Measurements from ENCODE around the gene ARHGEF35. TPM values are rescaled to one million over a fixed set of nuclear protein-coding genes. Genes with fewer than 3 reads are reported as not detected.
"Not testable (repeated sequence)": the region's sequence is repeated elsewhere in the genome, so short reads cannot be mapped to it uniquely, and the experiment has no call there.

ARHGEF35 gene
- total and polyA plus RNA-seq, 2 of the 4 experiments (the other 2 are of a cell fraction) = not detected

- H3K4me2 ChIP-seq (ENCODE audit: low read depth, low read length); H3K9ac ChIP-seq (ENCODE audit: low read depth, low read length); dilution Hi-C loops (cut with HindIII; ENCODE audit: low sequenced_read_pairs, unreplicated experiment); H3K27ac ChIP-seq (ENCODE audit: insufficient read depth, low read length); DNase-seq; H2AFZ ChIP-seq (replicated peaks; ENCODE audit: low read length, poor library complexity); H3K23ac ChIP-seq (ENCODE audit: low read depth, low read length); H4K91ac ChIP-seq (ENCODE audit: insufficient read depth, low read depth, low read length); intact Hi-C loops (cut with micrococcal nuclease); H3K4me1 ChIP-seq (ENCODE audit: control insufficient read depth, insufficient read depth, low read length); H2AK9ac ChIP-seq (replicated peaks; ENCODE audit: low read depth, low read length, poor library complexity); H3K14ac ChIP-seq (replicated peaks; ENCODE audit: low read depth, low read length); CTCF ChIA-PET; H3K4me3 ChIP-seq (ENCODE audit: insufficient read depth, low read depth, low read length); H3K79me1 ChIP-seq (ENCODE audit: low read depth in 1 of 2, low read length in 2 of 2); H3K18ac ChIP-seq (ENCODE audit: low read depth, low read length); H3K9me1 ChIP-seq (ENCODE audit: insufficient read depth, low read length); H4K20me1 ChIP-seq (ENCODE audit: insufficient read depth, low read length); H2BK20ac ChIP-seq (ENCODE audit: low read depth, low read length); POLR2A ChIA-PET (ENCODE audit: unreplicated experiment); H2BK5ac ChIP-seq (ENCODE audit: low read depth, low read length, poor library complexity, severe bottlenecking); H4K8ac ChIP-seq (ENCODE audit: low read depth in 2 of 2, low read length in 2 of 2); BruUV-seq (replicated peaks); ATAC-seq (ENCODE audit: low read depth); H3K36me3 ChIP-seq (ENCODE audit: control insufficient read depth, insufficient read depth, low read length); H3K56ac ChIP-seq (ENCODE audit: extremely low read depth, insufficient read depth, low read length); H3K9me3 ChIP-seq (ENCODE audit: control insufficient read depth, insufficient read depth, low read length); H3K4ac ChIP-seq (ENCODE audit: low read depth, low read length); H3K27me3 ChIP-seq (ENCODE audit: control insufficient read depth, insufficient read depth, low read length); H4K5ac ChIP-seq (ENCODE audit: low read depth, low read length); H2BK120ac ChIP-seq (ENCODE audit: low read depth, low read length); H2AK5ac ChIP-seq (ENCODE audit: low read depth, low read length); H2BK15ac ChIP-seq (ENCODE audit: low read depth, low read length): not testable (repeated sequence)
- WGBS, 2 experiments (ENCODE audit: extremely low coverage in 2 of 2, insufficient read length in 1 of 2) = no CpG with 5 or more reads among the region's 11 CpGs
- in situ Hi-C loops (cut with MboI; ENCODE audit: low sequenced_read_pairs) = loop anchor here (25.0 kb wide), 1 partner anchor 194 kb away; no protein-coding TSS in a partner anchor
These were observed 1.9 kb downstream of the ARHGEF35 start for GRCh38 chr7:144193782-144194181.

- H3K36me3 ChIP-seq (ENCODE audit: control insufficient read depth, insufficient read depth, low read length); H2AK5ac ChIP-seq (ENCODE audit: low read depth, low read length); H3K9me1 ChIP-seq (ENCODE audit: insufficient read depth, low read length); H2BK15ac ChIP-seq (ENCODE audit: low read depth, low read length); H4K5ac ChIP-seq (ENCODE audit: low read depth, low read length); H3K23ac ChIP-seq (ENCODE audit: low read depth, low read length); BruUV-seq (replicated peaks); H4K8ac ChIP-seq (ENCODE audit: low read depth in 2 of 2, low read length in 2 of 2); H2AFZ ChIP-seq (replicated peaks; ENCODE audit: low read length, poor library complexity); H2BK120ac ChIP-seq (ENCODE audit: low read depth, low read length); POLR2A ChIA-PET (ENCODE audit: unreplicated experiment); H4K20me1 ChIP-seq (ENCODE audit: insufficient read depth, low read length); H3K27ac ChIP-seq (ENCODE audit: insufficient read depth, low read length); ATAC-seq (ENCODE audit: low read depth); H3K56ac ChIP-seq (ENCODE audit: extremely low read depth, insufficient read depth, low read length); H3K9me3 ChIP-seq (ENCODE audit: control insufficient read depth, insufficient read depth, low read length); H3K4me3 ChIP-seq (ENCODE audit: insufficient read depth, low read depth, low read length); H2AK9ac ChIP-seq (replicated peaks; ENCODE audit: low read depth, low read length, poor library complexity); H3K4me1 ChIP-seq (ENCODE audit: control insufficient read depth, insufficient read depth, low read length); H2BK5ac ChIP-seq (ENCODE audit: low read depth, low read length, poor library complexity, severe bottlenecking); H3K14ac ChIP-seq (replicated peaks; ENCODE audit: low read depth, low read length); H3K9ac ChIP-seq (ENCODE audit: low read depth, low read length); CTCF ChIA-PET; intact Hi-C loops (cut with micrococcal nuclease); H3K4ac ChIP-seq (ENCODE audit: low read depth, low read length); dilution Hi-C loops (cut with HindIII; ENCODE audit: low sequenced_read_pairs, unreplicated experiment); DNase-seq; H4K91ac ChIP-seq (ENCODE audit: insufficient read depth, low read depth, low read length); H3K18ac ChIP-seq (ENCODE audit: low read depth, low read length); H3K27me3 ChIP-seq (ENCODE audit: control insufficient read depth, insufficient read depth, low read length); H2BK20ac ChIP-seq (ENCODE audit: low read depth, low read length); H3K79me1 ChIP-seq (ENCODE audit: low read depth in 1 of 2, low read length in 2 of 2); H3K4me2 ChIP-seq (ENCODE audit: low read depth, low read length): not testable (repeated sequence)
- no CpG with 5 or more reads among the region's 3 CpGs for WGBS, 2 experiments (ENCODE audit: extremely low coverage in 2 of 2, insufficient read length in 1 of 2)
- in situ Hi-C loops (cut with MboI; ENCODE audit: low sequenced_read_pairs) = loop anchor here (25.0 kb wide), 1 partner anchor 199 kb away; no protein-coding TSS in a partner anchor
These were observed 7.0 kb downstream of the ARHGEF35 start for GRCh38 chr7:144188578-144189171.

All from IMR-90 (cell line).